Stomach (tissue), 4 donors: ENCODE results near the gene TREM2.

Source experiments
- EP300 ChIP-seq: sonication (generic); formaldehyde crosslinking; IDR thresholded peaks from one replicate; pipeline ENCODE4 v1.6.1; 2017; ENCODE audit warnings: antibody characterized with exemption
- POLR2A ChIP-seq, 4 donors: fragments of 450-650 bp; IDR thresholded peaks; one replicate each; pipeline ENCODE4 v1.6.1; 2016; ENCODE audit warnings: antibody characterized with exemption in 4 of 4, control low read depth in 2 of 4, mild to moderate bottlenecking in 1 of 4, moderate library complexity in 1 of 4

GRCh38 chr6:41150671-41151070, 12.2 kb downstream of the TREM2 start:
- TF ChIP-seq POLR2A (IDR thresholded peaks at IDR 0.05) (no peak), EP300 (no peak)
